Astrocyte (in vitro differentiated cells and primary cell): Measurements from ENCODE around the gene MUC5AC. TPM values are rescaled to one million over a fixed set of nuclear protein-coding genes. Genes with fewer than 3 reads are reported as not detected.

Experiments
- DNase-seq: peaks from one replicate; pipeline ENCODE4 v3.0.0-alpha.2; 2010; ENCODE audit warnings: low read depth
- FAIRE-seq: peaks from 2 replicates; lab custom pipeline; 2011; peaks lifted over from hg19 to GRCh38; lab: Jason Lieb, UNC
- H2AFZ ChIP-seq: 2 replicates; pipeline ENCODE4 v1.6.0; 2012; ENCODE audit warnings: low read depth, low read length, inconsistent platforms
- H3K27ac ChIP-seq: 2 replicates; pipeline ENCODE4 v1.5.1; 2011; ENCODE audit warnings: low read depth, low read length, inconsistent platforms
- H3K27me3 ChIP-seq: 2 replicates; pipeline ENCODE4 v1.6.0; 2011; ENCODE audit warnings: low read length, inconsistent platforms; ENCODE audit not compliant: insufficient read depth
- H3K36me3 ChIP-seq: 2 replicates; pipeline ENCODE4 v1.5.1; 2011; ENCODE audit warnings: low read length, inconsistent platforms; ENCODE audit not compliant: insufficient read depth
- H3K4me1 ChIP-seq: 2 replicates; pipeline ENCODE4 v1.5.1; 2011; ENCODE audit warnings: low read length, inconsistent platforms; ENCODE audit not compliant: insufficient read depth
- H3K4me2 ChIP-seq: 2 replicates; pipeline ENCODE4 v1.6.0; 2012; ENCODE audit warnings: low read length, inconsistent platforms
- H3K4me3 ChIP-seq: 2 replicates; pipeline ENCODE4 v1.5.1; 2011; ENCODE audit warnings: low read depth, mild to moderate bottlenecking, low read length, inconsistent platforms; ENCODE audit not compliant: insufficient read depth
- H3K79me2 ChIP-seq: 2 replicates; pipeline ENCODE4 v1.6.0; 2012; ENCODE audit warnings: mild to moderate bottlenecking, low read length, inconsistent platforms; ENCODE audit not compliant: insufficient read depth
- H3K9ac ChIP-seq: 2 replicates; pipeline ENCODE4 v1.6.0; 2012; ENCODE audit warnings: mild to moderate bottlenecking, low read length, inconsistent platforms
- H3K9me3 ChIP-seq: 2 replicates; pipeline ENCODE4 v1.5.1; 2012; ENCODE audit warnings: low read depth, mild to moderate bottlenecking, low read length, inconsistent platforms; ENCODE audit not compliant: insufficient read depth
- H4K20me1 ChIP-seq: 2 replicates; pipeline ENCODE4 v1.6.0; 2012; ENCODE audit warnings: low read length, inconsistent platforms; ENCODE audit not compliant: insufficient read depth
- H3K27ac Mint-ChIP-seq: one replicate; pipeline ENCODE4 v1.8.0; 2021; ENCODE audit warnings: mild to moderate bottlenecking, mixed read lengths; ENCODE audit not compliant: unreplicated experiment
- H3K27me3 Mint-ChIP-seq: one replicate; pipeline ENCODE4 v1.8.0; 2021; ENCODE audit warnings: low read depth, mixed read lengths; ENCODE audit not compliant: unreplicated experiment
- H3K36me3 Mint-ChIP-seq: one replicate; pipeline ENCODE4 v1.8.0; 2021; ENCODE audit warnings: low read depth, mixed read lengths; ENCODE audit not compliant: unreplicated experiment
- H3K4me1 Mint-ChIP-seq: one replicate; pipeline ENCODE4 v1.8.0; 2021; ENCODE audit warnings: low read depth, mixed read lengths; ENCODE audit not compliant: unreplicated experiment
- H3K4me3 Mint-ChIP-seq: one replicate; pipeline ENCODE4 v1.8.0; 2021; ENCODE audit warnings: mild to moderate bottlenecking, moderate library complexity, mixed read lengths; ENCODE audit not compliant: unreplicated experiment
- H3K9me3 Mint-ChIP-seq: one replicate; pipeline ENCODE4 v1.8.0; 2021; ENCODE audit warnings: mild to moderate bottlenecking, mixed read lengths; ENCODE audit not compliant: unreplicated experiment
- CTCF ChIP-seq: IDR thresholded peaks from 2 replicates; pipeline ENCODE4 v1.5.1; 2011; ENCODE audit warnings: low read depth, mild to moderate bottlenecking, inconsistent platforms, low read length, moderate library complexity; ENCODE audit not compliant: insufficient read depth
- EZH2 ChIP-seq: IDR thresholded peaks from 2 replicates; pipeline ENCODE4 v1.6.1; 2012; ENCODE audit warnings: mild to moderate bottlenecking, low read length, inconsistent platforms; ENCODE audit not compliant: insufficient read depth
- total RNA-seq: library from RNA; stranded (reverse); gene quantifications from 2 replicates; pipeline ENCODE4 v1.2.1, GENCODE V29; 2021

Gene MUC5AC
- total RNA-seq, 1 donor from 2014 or later = not detected

- no peaks in the 10 kb centered on the region for H4K20me1 ChIP-seq
- H3K4me3 ChIP-seq = no peak overlapping the region
- H3K27ac ChIP-seq = no peak overlapping the region
- no peaks in the 10 kb centered on the region for H3K79me2 ChIP-seq
- Mint-ChIP-seq H3K4me1 (no peaks in the 10 kb centered on the region), H3K27me3 (peaks cover 10% of the 10 kb centered on the region), H3K9me3 (peaks cover 10% of the 10 kb centered on the region), H3K36me3 (no peaks in the 10 kb centered on the region), H3K4me3 (no peak overlapping the region), H3K27ac (no peak overlapping the region)
- H2AFZ ChIP-seq = no peak overlapping the region
- H3K36me3 ChIP-seq = no peaks in the 10 kb centered on the region
- no peaks in the 10 kb centered on the region for H3K27me3 ChIP-seq
- no peak for DNase-seq
- H3K4me2 ChIP-seq = no peak overlapping the region
- H3K9me3 ChIP-seq = no peaks in the 10 kb centered on the region
- FAIRE-seq = no peak
- TF ChIP-seq EZH2 (no peak), CTCF (no peak)
- no peaks in the 10 kb centered on the region for H3K4me1 ChIP-seq
- H3K9ac ChIP-seq = no peak overlapping the region
Measured at GRCh38 chr11:1168256-1168655, 10.5 kb downstream of the MUC5AC start.

- H2AFZ ChIP-seq = no peak overlapping the region
- no peaks in the 10 kb centered on the region for H4K20me1 ChIP-seq
- DNase-seq (no peak), FAIRE-seq (no peak)
- H3K9me3 ChIP-seq = no peaks in the 10 kb centered on the region
- Mint-ChIP-seq H3K27ac (no peak overlapping the region), H3K4me1 (no peaks in the 10 kb centered on the region), H3K36me3 (no peaks in the 10 kb centered on the region), H3K27me3 (peaks cover 9% of the 10 kb centered on the region), H3K4me3 (no peak overlapping the region), H3K9me3 (peaks cover 10% of the 10 kb centered on the region)
- no peak overlapping the region for H3K4me2 ChIP-seq
- H3K4me1 ChIP-seq = no peaks in the 10 kb centered on the region
- H3K27me3 ChIP-seq = no peaks in the 10 kb centered on the region
- H3K36me3 ChIP-seq = no peaks in the 10 kb centered on the region
- no peak overlapping the region for H3K9ac ChIP-seq
- H3K27ac ChIP-seq = no peak overlapping the region
- no peaks in the 10 kb centered on the region for H3K79me2 ChIP-seq
- no peak overlapping the region for H3K4me3 ChIP-seq
- TF ChIP-seq EZH2 = no peak
- no peak for TF ChIP-seq CTCF
Measured at GRCh38 chr11:1168721-1169161, 11.0 kb downstream of the MUC5AC start.

GRCh38 chr11:1171223-1171984 is 13.7 kb downstream of the MUC5AC start:
- H3K27me3 Mint-ChIP-seq = peaks cover 11% of the 10 kb centered on the region
- H3K27ac ChIP-seq = no peak overlapping the region
- H3K79me2 ChIP-seq = no peaks in the 10 kb centered on the region
- H3K27me3 ChIP-seq = no peaks in the 10 kb centered on the region
- no peak overlapping the region for H3K4me2 ChIP-seq
- H3K36me3 ChIP-seq = no peaks in the 10 kb centered on the region
- H3K27ac Mint-ChIP-seq = no peak overlapping the region
- H3K9ac ChIP-seq = no peak overlapping the region
- no peaks in the 10 kb centered on the region for H3K4me1 ChIP-seq
- no peak overlapping the region for H3K4me3 ChIP-seq
- no peaks in the 10 kb centered on the region for H4K20me1 ChIP-seq
- no peak for TF ChIP-seq CTCF
- TF ChIP-seq EZH2 = no peak
- H2AFZ ChIP-seq = no peak overlapping the region
- peaks cover 10% of the 10 kb centered on the region for H3K9me3 Mint-ChIP-seq
- H3K36me3 Mint-ChIP-seq = no peaks in the 10 kb centered on the region
- FAIRE-seq (no peak), DNase-seq (no peak)
- H3K4me3 Mint-ChIP-seq = no peak overlapping the region
- no peaks in the 10 kb centered on the region for H3K4me1 Mint-ChIP-seq
- peaks cover 5% of the 10 kb centered on the region for H3K9me3 ChIP-seq
